WTC11 (cell line): ENCODE results near the gene EIF2B4. TPM values are rescaled to one million over a fixed set of nuclear protein-coding genes. Genes with fewer than 3 reads are reported as not detected.

Experiments used
- CREM ChIP-seq: sonication (generic); formaldehyde crosslinking; IDR thresholded peaks from 2 replicates; pipeline ENCODE4 v1.8.1; 2022; ENCODE audit warnings: mild to moderate bottlenecking, missing genetic modification reagents, moderate library complexity
- E2F5 ChIP-seq: sonication (generic); formaldehyde crosslinking; IDR thresholded peaks from 2 replicates; pipeline ENCODE4 v1.8.1; 2022; ENCODE audit warnings: mild to moderate bottlenecking, moderate library complexity, missing genetic modification reagents
- ESRRA ChIP-seq: sonication (generic); formaldehyde crosslinking; IDR thresholded peaks from 2 replicates; pipeline ENCODE4 v1.8.1; 2022; ENCODE audit warnings: mild to moderate bottlenecking, missing genetic modification reagents, borderline replicate concordance
- ETV6 ChIP-seq: sonication (generic); formaldehyde crosslinking; IDR thresholded peaks from 2 replicates; pipeline ENCODE4 v1.8.1; 2022; ENCODE audit warnings: mild to moderate bottlenecking, missing genetic modification reagents
- GRHL2 ChIP-seq: fragments of 250-450 bp; sonication (Bioruptor Pico); IDR thresholded peaks from 2 replicates; pipeline ENCODE4 v1.8.0; 2022; ENCODE audit warnings: mild to moderate bottlenecking, moderate library complexity; ENCODE audit not compliant: insufficient replicate concordance, severe bottlenecking
- GTF2I ChIP-seq: fragments of 250-450 bp; sonication (Bioruptor Pico); conservative IDR thresholded peaks from 2 replicates; pipeline ENCODE4 v1.4.0; 2021; ENCODE audit warnings: mild to moderate bottlenecking
- JUN ChIP-seq: sonication (generic); formaldehyde crosslinking; IDR thresholded peaks from 2 replicates; pipeline ENCODE4 v1.8.0; 2023; ENCODE audit warnings: mild to moderate bottlenecking, missing genetic modification reagents
- NFATC4 ChIP-seq: fragments of 250-450 bp; sonication (Bioruptor Pico); IDR thresholded peaks from 2 replicates; pipeline ENCODE4 v1.9.0; 2021; ENCODE audit warnings: mild to moderate bottlenecking
- NFYB ChIP-seq: sonication (generic); formaldehyde crosslinking; conservative IDR thresholded peaks from 2 replicates; pipeline ENCODE4 v1.8.0; 2022; ENCODE audit warnings: low read depth, missing genetic modification reagents
- RELA ChIP-seq: sonication (generic); formaldehyde crosslinking; IDR thresholded peaks from 2 replicates; pipeline ENCODE4 v1.8.1; 2022; ENCODE audit warnings: missing genetic modification reagents, mild to moderate bottlenecking, borderline replicate concordance
- SMAD3 ChIP-seq: sonication (generic); formaldehyde crosslinking; IDR thresholded peaks from 2 replicates; pipeline ENCODE4 v1.8.0; 2022; ENCODE audit warnings: missing genetic modification reagents, mild to moderate bottlenecking, borderline replicate concordance
- TEAD4 ChIP-seq: sonication (generic); formaldehyde crosslinking; IDR thresholded peaks from 2 replicates; pipeline ENCODE4 v1.8.0; 2022; ENCODE audit warnings: mild to moderate bottlenecking, missing genetic modification reagents
- TP53 ChIP-seq: sonication (generic); formaldehyde crosslinking; IDR thresholded peaks from 2 replicates; pipeline ENCODE4 v1.8.1; 2023; ENCODE audit warnings: mild to moderate bottlenecking, missing genetic modification reagents
- ZMAT4 ChIP-seq: fragments of 250-450 bp; sonication (Bioruptor Pico); IDR thresholded peaks from 2 replicates; pipeline ENCODE4 v1.9.0; 2021; ENCODE audit warnings: mild to moderate bottlenecking
- ZNF138 ChIP-seq: sonication (generic); formaldehyde crosslinking; conservative IDR thresholded peaks from 2 replicates; pipeline ENCODE4 v1.8.1; 2022; ENCODE audit warnings: mild to moderate bottlenecking, moderate library complexity, missing genetic modification reagents
- ZNF232 ChIP-seq: sonication (generic); formaldehyde crosslinking; IDR thresholded peaks from 2 replicates; pipeline ENCODE4 v1.8.0; 2022; ENCODE audit warnings: mild to moderate bottlenecking, missing genetic modification reagents
- ZNF317 ChIP-seq: sonication (generic); formaldehyde crosslinking; IDR thresholded peaks from 2 replicates; pipeline ENCODE4 v1.8.1; 2023; ENCODE audit warnings: low read depth, mild to moderate bottlenecking, moderate library complexity, missing genetic modification reagents, borderline replicate concordance
- ZNF396 ChIP-seq: fragments of 250-450 bp; sonication (Bioruptor Pico); IDR thresholded peaks from 2 replicates; pipeline ENCODE4 v1.8.0; 2021; ENCODE audit warnings: mild to moderate bottlenecking, moderate library complexity, borderline replicate concordance
- ZNF423 ChIP-seq: fragments of 250-450 bp; sonication (Bioruptor Pico); IDR thresholded peaks from 2 replicates; pipeline ENCODE4 v2.1.2; 2022; ENCODE audit warnings: mild to moderate bottlenecking, moderate library complexity
- ZNF425 ChIP-seq: fragments of 250-450 bp; sonication (Bioruptor Pico); conservative IDR thresholded peaks from 2 replicates; pipeline ENCODE4 v1.9.0; 2021; ENCODE audit warnings: mild to moderate bottlenecking
- ZNF512 ChIP-seq: sonication (generic); formaldehyde crosslinking; IDR thresholded peaks from 2 replicates; pipeline ENCODE4 v1.8.1; 2022; ENCODE audit warnings: missing genetic modification reagents, borderline replicate concordance
- total RNA-seq: library from RNA; stranded (reverse); gene quantifications from 3 replicates; pipeline ENCODE4 v1.2.3, GENCODE V29; 2021
- TF ChIP-seq, protein P1 (sequence below): sonication (generic); formaldehyde crosslinking; IDR thresholded peaks from 2 replicates; pipeline ENCODE4 v1.8.0; 2022; ENCODE audit warnings: missing genetic modification reagents
- TF ChIP-seq, protein P2 (sequence below): sonication (generic); formaldehyde crosslinking; IDR thresholded peaks from 2 replicates; pipeline ENCODE4 v1.8.0; 2022; ENCODE audit warnings: mild to moderate bottlenecking, missing genetic modification reagents
- TF ChIP-seq, protein P3 (sequence below): fragments of 250-450 bp; sonication (Bioruptor Pico); IDR thresholded peaks from 2 replicates; pipeline ENCODE4 v1.8.0; 2021; ENCODE audit warnings: mild to moderate bottlenecking
- TF ChIP-seq, protein P4 (sequence below): sonication (generic); formaldehyde crosslinking; IDR thresholded peaks from 2 replicates; pipeline ENCODE4 v1.8.0; 2023; ENCODE audit warnings: missing genetic modification reagents
- TF ChIP-seq, protein P5 (sequence below): sonication (generic); formaldehyde crosslinking; IDR thresholded peaks from 2 replicates; pipeline ENCODE4 v1.8.1; 2023; ENCODE audit warnings: mild to moderate bottlenecking, missing genetic modification reagents, moderate library complexity

EIF2B4 gene
- total RNA-seq, 1 experiment from 2014 or later = 49.1 TPM

DNA sequence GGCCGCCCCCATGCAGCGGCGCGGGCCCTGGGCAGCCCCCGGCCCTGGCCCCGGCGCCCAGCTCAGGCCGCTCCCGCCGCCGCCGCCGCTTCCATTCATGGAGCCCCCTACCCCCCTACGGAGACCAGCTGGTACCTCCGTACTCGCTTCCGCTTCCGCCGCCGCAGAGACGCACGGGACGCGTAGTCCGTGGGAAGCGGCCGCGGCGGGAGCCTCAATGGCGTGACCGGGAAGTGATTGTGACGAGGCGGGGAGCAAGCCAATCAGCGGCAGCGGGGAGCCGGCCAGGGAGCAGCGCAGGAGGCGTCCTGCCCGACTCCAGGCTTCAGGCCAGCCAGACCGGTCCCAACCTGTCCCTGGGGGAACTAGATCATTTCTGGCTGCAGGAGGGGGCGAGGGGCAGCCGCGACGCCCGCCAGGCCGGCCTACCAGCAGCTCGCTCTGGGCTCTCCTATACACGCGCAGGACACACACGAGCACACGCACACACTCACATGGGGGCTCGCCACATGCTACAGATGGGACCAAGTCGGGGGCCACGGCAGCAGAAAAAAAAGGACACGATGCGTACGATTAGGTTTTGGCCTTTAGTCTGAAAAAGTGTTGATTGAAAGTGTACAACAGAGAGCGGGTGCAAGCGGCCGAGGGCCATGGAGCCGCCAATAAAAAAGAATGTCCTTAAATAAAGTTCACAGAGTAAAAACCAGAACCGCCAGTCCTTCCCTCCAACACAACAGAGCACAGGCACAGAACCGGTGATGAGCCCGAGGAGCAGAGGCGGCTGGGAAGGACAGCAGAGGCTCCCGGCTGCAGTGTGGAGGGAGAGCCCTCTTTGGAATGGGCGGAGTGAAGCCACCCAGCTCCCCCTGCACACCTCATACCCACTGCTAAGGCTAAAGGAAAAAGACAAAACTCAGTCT, 10.7 kb upstream of the EIF2B4 start, which contains the start of gene ZNF513 (continued):
- TF ChIP-seq, protein P1, sequence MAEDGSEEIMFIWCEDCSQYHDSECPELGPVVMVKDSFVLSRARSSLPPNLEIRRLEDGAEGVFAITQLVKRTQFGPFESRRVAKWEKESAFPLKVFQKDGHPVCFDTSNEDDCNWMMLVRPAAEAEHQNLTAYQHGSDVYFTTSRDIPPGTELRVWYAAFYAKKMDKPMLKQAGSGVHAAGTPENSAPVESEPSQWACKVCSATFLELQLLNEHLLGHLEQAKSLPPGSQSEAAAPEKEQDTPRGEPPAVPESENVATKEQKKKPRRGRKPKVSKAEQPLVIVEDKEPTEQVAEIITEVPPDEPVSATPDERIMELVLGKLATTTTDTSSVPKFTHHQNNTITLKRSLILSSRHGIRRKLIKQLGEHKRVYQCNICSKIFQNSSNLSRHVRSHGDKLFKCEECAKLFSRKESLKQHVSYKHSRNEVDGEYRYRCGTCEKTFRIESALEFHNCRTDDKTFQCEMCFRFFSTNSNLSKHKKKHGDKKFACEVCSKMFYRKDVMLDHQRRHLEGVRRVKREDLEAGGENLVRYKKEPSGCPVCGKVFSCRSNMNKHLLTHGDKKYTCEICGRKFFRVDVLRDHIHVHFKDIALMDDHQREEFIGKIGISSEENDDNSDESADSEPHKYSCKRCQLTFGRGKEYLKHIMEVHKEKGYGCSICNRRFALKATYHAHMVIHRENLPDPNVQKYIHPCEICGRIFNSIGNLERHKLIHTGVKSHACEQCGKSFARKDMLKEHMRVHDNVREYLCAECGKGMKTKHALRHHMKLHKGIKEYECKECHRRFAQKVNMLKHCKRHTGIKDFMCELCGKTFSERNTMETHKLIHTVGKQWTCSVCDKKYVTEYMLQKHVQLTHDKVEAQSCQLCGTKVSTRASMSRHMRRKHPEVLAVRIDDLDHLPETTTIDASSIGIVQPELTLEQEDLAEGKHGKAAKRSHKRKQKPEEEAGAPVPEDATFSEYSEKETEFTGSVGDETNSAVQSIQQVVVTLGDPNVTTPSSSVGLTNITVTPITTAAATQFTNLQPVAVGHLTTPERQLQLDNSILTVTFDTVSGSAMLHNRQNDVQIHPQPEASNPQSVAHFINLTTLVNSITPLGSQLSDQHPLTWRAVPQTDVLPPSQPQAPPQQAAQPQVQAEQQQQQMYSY = no peak
- TF ChIP-seq NFYB (CRISPR knock-in tag) (peak; percentile 92), ZNF423 (no peak), ZNF512 (CRISPR knock-in tag) (no peak), TP53 (CRISPR knock-in tag) (peak; percentile 59; the same call in 1 of the 2 replicates), ZNF396 (CRISPR knock-in tag) (no peak), TEAD4 (CRISPR knock-in tag) (no peak), ZNF425 (no peak), ESRRA (CRISPR knock-in tag) (no peak; the same call in 1 of the 2 replicates), ZNF138 (no peak), CREM (peak; percentile 87; the same call in 1 of the 2 replicates), E2F5 (CRISPR knock-in tag) (peak; percentile 78; the same call in 1 of the 2 replicates), ZMAT4 (no peak), GRHL2 (CRISPR knock-in tag) (no peak), JUN (no peak), GTF2I (no peak), RELA (CRISPR knock-in tag) (no peak), ETV6 (CRISPR knock-in tag) (peak; percentile 72; the same call in 1 of the 2 replicates), ZNF317 (CRISPR knock-in tag) (no peak), NFATC4 (no peak), SMAD3 (CRISPR knock-in tag) (0 out of 2 replicates have a peak, but pooled peaks have one; percentile 49), ZNF232 (CRISPR knock-in tag) (no peak)
- TF ChIP-seq, protein P2, sequence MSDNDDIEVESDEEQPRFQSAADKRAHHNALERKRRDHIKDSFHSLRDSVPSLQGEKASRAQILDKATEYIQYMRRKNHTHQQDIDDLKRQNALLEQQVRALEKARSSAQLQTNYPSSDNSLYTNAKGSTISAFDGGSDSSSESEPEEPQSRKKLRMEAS (CRISPR knock-in tag) = peak; percentile 71
- TF ChIP-seq, protein P3, sequence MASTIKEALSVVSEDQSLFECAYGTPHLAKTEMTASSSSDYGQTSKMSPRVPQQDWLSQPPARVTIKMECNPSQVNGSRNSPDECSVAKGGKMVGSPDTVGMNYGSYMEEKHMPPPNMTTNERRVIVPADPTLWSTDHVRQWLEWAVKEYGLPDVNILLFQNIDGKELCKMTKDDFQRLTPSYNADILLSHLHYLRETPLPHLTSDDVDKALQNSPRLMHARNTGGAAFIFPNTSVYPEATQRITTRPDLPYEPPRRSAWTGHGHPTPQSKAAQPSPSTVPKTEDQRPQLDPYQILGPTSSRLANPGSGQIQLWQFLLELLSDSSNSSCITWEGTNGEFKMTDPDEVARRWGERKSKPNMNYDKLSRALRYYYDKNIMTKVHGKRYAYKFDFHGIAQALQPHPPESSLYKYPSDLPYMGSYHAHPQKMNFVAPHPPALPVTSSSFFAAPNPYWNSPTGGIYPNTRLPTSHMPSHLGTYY (CRISPR knock-in tag) = no peak
- TF ChIP-seq, protein P4, sequence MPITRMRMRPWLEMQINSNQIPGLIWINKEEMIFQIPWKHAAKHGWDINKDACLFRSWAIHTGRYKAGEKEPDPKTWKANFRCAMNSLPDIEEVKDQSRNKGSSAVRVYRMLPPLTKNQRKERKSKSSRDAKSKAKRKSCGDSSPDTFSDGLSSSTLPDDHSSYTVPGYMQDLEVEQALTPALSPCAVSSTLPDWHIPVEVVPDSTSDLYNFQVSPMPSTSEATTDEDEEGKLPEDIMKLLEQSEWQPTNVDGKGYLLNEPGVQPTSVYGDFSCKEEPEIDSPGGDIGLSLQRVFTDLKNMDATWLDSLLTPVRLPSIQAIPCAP = no peak
- TF ChIP-seq, protein P5, sequence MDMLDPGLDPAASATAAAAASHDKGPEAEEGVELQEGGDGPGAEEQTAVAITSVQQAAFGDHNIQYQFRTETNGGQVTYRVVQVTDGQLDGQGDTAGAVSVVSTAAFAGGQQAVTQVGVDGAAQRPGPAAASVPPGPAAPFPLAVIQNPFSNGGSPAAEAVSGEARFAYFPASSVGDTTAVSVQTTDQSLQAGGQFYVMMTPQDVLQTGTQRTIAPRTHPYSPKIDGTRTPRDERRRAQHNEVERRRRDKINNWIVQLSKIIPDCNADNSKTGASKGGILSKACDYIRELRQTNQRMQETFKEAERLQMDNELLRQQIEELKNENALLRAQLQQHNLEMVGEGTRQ = peak; percentile 75
